GM23338 (cell line): Measurements from ENCODE around the gene ACSL3.

Experiments used
- CREB1 ChIP-seq: fragments of 250-450 bp; sonication (Bioruptor Pico); IDR thresholded peaks from 2 replicates; pipeline ENCODE4 v1.5.0; 2020; ENCODE audit warnings: low read depth, mild to moderate bottlenecking, moderate library complexity
- CTCF ChIP-seq, 2 experiments: fragments of 200-600 bp in 1 of 2; sonication (generic) in 1 of 2; conservative IDR thresholded peaks; 2 replicates each; pipeline versions ENCODE4 v1.5.1 to v1.6.1; 2016 to 2017; ENCODE audit warnings: antibody characterized with exemption in 2 of 2, low read depth in 2 of 2, mild to moderate bottlenecking in 2 of 2, moderate library complexity in 1 of 2
- ETS1 ChIP-seq: IDR thresholded peaks from 2 replicates; pipeline ENCODE4 v1.6.1; 2016; ENCODE audit warnings: antibody characterized with exemption
- EZH2 ChIP-seq: fragments of 200-600 bp; sonication (generic); IDR thresholded peaks from one replicate; pipeline ENCODE4 v1.8.0; 2017; ENCODE audit warnings: antibody characterized with exemption, mild to moderate bottlenecking, low read depth; ENCODE audit not compliant: unreplicated experiment
- EZH2phosphoT487 ChIP-seq: fragments of 200-600 bp; sonication (generic); IDR thresholded peaks from one replicate; pipeline ENCODE4 v1.8.1; 2018; ENCODE audit warnings: antibody characterized with exemption; ENCODE audit not compliant: unreplicated experiment
- JUNB ChIP-seq: IDR thresholded peaks from one replicate; pipeline ENCODE4 v1.6.1; 2016; ENCODE audit warnings: antibody characterized with exemption; ENCODE audit not compliant: unreplicated experiment
- POLR2AphosphoS5 ChIP-seq: IDR thresholded peaks from 2 replicates; pipeline ENCODE4 v1.6.1; 2016; ENCODE audit warnings: antibody characterized with exemption, low read depth
- REST ChIP-seq: IDR thresholded peaks from one replicate; pipeline ENCODE4 v1.6.1; 2018; ENCODE audit warnings: antibody characterized with exemption; ENCODE audit not compliant: unreplicated experiment
- STAT1 ChIP-seq: IDR thresholded peaks from one replicate; pipeline ENCODE4 v1.6.1; 2016; ENCODE audit warnings: antibody characterized with exemption; ENCODE audit not compliant: unreplicated experiment

GRCh38 chr2:222915092-222915957 lies 54.5 kb downstream of the ACSL3 start:
- TF ChIP-seq CTCF (conservative IDR thresholded peaks at IDR 0.05; ENCODE audit: low read depth in 2 of 2), result peak in 1 of 2 experiments; percentile 70; a peak in 3 of 4 replicates
- TF ChIP-seq POLR2AphosphoS5, result no peak
- no peak for TF ChIP-seq EZH2
- TF ChIP-seq REST, result no peak
- no peak for TF ChIP-seq ETS1
- no peak for TF ChIP-seq CREB1 (CRISPR knock-in tag)
- no peak for TF ChIP-seq EZH2phosphoT487
- TF ChIP-seq JUNB, result no peak
- no peak for TF ChIP-seq STAT1
